ENCODE results near the gene PRKCG. TPM values are rescaled to one million over a fixed set of nuclear protein-coding genes. Genes with fewer than 3 reads are reported as not detected.

PRKCG gene
- total RNA-seq, 1 donor = under 0.01 TPM

DNA sequence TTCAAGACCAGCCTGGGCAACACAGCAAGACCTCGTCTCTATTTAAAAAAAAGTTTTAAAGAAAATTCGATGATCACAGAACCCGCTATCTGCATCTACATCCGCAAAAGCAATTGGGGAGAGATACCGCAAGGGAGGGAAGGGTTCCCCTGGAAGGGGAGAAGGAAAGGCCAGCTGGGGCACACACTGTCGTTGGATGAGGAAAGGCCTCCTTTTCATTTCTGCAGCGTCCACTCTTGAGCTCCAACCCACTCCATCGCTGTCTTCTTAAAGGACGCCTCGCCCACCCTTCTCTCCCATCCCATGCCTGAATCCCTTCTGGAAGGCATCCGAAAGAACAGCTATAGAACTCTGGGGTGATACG is 3.2 kb upstream of the PRKCG start:
- H4K20me1 ChIP-seq (ENCODE audit: insufficient read depth, low read length) = peaks cover 11% of the 10 kb centered on the region
- peak overlapping the region; percentile 76 for H3K4me3 ChIP-seq (ENCODE audit: insufficient read depth, low read length)
- H3K27me3 ChIP-seq (ENCODE audit: insufficient read depth, low read length) = peaks cover 41% of the 10 kb centered on the region
- no peak overlapping the region for H3K27ac ChIP-seq (ENCODE audit: low read depth, low read length)
- TF ChIP-seq, protein P1, sequence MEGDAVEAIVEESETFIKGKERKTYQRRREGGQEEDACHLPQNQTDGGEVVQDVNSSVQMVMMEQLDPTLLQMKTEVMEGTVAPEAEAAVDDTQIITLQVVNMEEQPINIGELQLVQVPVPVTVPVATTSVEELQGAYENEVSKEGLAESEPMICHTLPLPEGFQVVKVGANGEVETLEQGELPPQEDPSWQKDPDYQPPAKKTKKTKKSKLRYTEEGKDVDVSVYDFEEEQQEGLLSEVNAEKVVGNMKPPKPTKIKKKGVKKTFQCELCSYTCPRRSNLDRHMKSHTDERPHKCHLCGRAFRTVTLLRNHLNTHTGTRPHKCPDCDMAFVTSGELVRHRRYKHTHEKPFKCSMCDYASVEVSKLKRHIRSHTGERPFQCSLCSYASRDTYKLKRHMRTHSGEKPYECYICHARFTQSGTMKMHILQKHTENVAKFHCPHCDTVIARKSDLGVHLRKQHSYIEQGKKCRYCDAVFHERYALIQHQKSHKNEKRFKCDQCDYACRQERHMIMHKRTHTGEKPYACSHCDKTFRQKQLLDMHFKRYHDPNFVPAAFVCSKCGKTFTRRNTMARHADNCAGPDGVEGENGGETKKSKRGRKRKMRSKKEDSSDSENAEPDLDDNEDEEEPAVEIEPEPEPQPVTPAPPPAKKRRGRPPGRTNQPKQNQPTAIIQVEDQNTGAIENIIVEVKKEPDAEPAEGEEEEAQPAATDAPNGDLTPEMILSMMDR (IDR thresholded peaks at IDR 0.05; ENCODE audit: extremely low read depth, low read depth, low read length) = no peak
- H3K4me2 ChIP-seq (ENCODE audit: insufficient read depth, low read length) = peak overlapping the region; percentile 86
- peaks cover 3% of the 10 kb centered on the region for H3K79me2 ChIP-seq (ENCODE audit: insufficient read depth, low read length)
- peaks cover 16% of the 10 kb centered on the region for H3K4me1 ChIP-seq (ENCODE audit: insufficient read depth, low read length)
- no peaks in the 10 kb centered on the region for H3K9me3 ChIP-seq (ENCODE audit: low read depth, low read length)
- H3K36me3 ChIP-seq (ENCODE audit: insufficient read depth, low read length) = peaks cover 27% of the 10 kb centered on the region
- peak; percentile 88 for DNase-seq (ENCODE audit: insufficient read length, low spot score, missing footprints)
- peak overlapping the region; percentile 87 for H2AFZ ChIP-seq (ENCODE audit: low read length)

DNA sequence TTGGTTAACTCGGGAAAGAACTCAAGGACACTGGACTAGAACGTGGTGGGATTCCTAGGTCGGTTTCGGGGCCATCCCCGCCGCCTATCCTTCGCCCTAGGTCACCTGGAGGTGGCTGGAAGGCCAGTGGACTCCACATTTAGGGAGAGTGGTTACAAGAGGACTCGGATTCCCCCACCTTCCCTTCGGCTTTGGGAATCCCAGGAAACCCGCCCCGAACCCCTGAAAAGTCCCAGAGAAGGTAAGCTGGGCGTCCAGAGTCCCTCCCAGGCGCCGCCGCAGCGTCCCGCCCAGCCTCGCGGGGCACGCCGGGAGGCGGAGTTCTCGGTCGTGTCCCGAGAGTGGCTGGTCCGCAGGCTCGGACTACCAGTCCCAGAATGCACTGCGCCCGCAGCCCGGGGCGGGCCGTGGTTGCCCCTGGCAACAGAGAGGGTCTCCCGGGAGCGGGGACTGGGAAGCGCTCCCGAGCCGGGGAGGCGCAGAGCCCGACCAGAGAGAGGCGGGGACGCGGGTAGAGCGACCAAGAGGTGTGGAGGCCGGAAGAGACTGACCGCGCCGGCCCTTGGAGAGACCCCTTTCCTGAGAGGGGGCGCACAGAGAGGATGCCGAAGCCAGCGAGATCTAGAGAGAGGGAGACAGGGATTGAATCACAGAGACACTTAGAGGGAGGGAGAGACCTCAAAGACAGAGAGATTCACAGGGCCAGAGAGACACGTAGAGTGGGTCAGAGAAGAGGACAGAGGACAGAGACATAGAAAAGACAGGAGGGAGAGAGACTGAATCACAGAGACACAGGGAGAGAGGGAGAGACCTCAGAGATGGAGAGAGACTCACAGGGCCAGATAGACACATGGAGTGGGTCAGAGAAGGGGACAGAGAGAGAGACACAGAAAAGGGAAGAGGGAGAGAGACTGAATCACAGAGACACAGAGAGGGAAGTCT is 2.6 kb upstream of the PRKCG start:
- no peaks in the 10 kb centered on the region for H3K79me2 ChIP-seq (ENCODE audit: insufficient read depth, low read length)
- H3K36me3 ChIP-seq (ENCODE audit: insufficient read depth, low read length) = peaks cover 20% of the 10 kb centered on the region
- DNase-seq (ENCODE audit: insufficient read length, low spot score, missing footprints) = peak; percentile 99
- H3K27me3 ChIP-seq (ENCODE audit: insufficient read depth, low read length) = peaks cover 47% of the 10 kb centered on the region
- peak overlapping the region; percentile 86 for H3K4me2 ChIP-seq (ENCODE audit: insufficient read depth, low read length)
- H2AFZ ChIP-seq (ENCODE audit: low read length) = peak overlapping the region; percentile 87
- H3K4me3 ChIP-seq (ENCODE audit: insufficient read depth, low read length) = peak overlapping the region; percentile 76
- TF ChIP-seq, protein P1 (IDR thresholded peaks at IDR 0.05; ENCODE audit: extremely low read depth, low read depth, low read length) = no peak
- H3K27ac ChIP-seq (ENCODE audit: low read depth, low read length) = no peak overlapping the region
- H3K4me1 ChIP-seq (ENCODE audit: insufficient read depth, low read length) = peaks cover 16% of the 10 kb centered on the region
- no peaks in the 10 kb centered on the region for H3K9me3 ChIP-seq (ENCODE audit: low read depth, low read length)
- peaks cover 4% of the 10 kb centered on the region for H4K20me1 ChIP-seq (ENCODE audit: insufficient read depth, low read length)

DNA sequence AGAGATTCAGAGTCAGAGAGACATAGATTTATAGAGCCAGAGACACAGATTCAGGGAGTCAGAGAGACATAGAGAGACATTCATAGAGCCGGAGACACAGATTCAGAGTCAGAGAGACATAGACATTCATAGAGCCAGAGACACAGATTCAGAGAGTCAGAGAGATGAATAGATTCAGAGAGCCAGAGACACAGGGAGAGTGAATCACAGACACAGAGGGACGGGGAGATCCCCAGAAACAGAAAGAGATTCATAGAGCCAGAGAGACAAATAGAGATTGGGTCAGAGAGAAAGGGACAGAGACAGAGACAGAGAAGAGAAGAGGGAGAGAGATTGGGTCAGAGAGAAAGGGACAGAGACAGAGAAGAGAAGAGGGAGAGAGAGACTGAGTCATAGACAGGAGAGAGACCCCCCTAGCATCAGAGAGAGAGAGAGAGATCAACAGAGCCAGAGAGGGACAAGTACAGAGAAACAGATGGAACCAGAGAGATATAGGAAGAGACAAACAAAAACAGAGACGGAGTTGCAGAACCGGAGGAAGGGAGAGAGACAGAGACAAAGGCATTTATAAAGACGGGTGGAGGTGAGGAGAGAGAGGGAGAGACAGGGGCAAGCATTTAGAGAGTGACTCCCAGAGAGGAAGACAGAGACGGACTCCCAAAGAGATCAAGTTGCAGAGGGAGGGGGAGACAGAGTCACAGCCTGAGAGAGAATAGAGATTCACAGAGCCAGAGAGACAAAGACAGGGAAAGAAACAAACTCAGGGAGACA is 1.1 kb upstream of the PRKCG start:
- DNase-seq (ENCODE audit: insufficient read length, low spot score, missing footprints) = peak; percentile 62
- Histone ChIP-seq H3K9me3 (ENCODE audit: low read depth, low read length) (no peaks in the 10 kb centered on the region), H3K36me3 (ENCODE audit: insufficient read depth, low read length) (peaks cover 7% of the 10 kb centered on the region), H3K27me3 (ENCODE audit: insufficient read depth, low read length) (peaks cover 58% of the 10 kb centered on the region), H3K4me1 (ENCODE audit: insufficient read depth, low read length) (peaks cover 16% of the 10 kb centered on the region), H3K4me3 (ENCODE audit: insufficient read depth, low read length) (peak overlapping the region; percentile 48), H3K27ac (ENCODE audit: low read depth, low read length) (no peak overlapping the region), H4K20me1 (ENCODE audit: insufficient read depth, low read length) (peaks cover under 1% of the 10 kb centered on the region), H3K4me2 (ENCODE audit: insufficient read depth, low read length) (peak overlapping the region; percentile 68), H3K79me2 (ENCODE audit: insufficient read depth, low read length) (no peaks in the 10 kb centered on the region), H2AFZ (ENCODE audit: low read length) (peak overlapping the region; percentile 23)
- TF ChIP-seq, protein P1 (IDR thresholded peaks at IDR 0.05; ENCODE audit: extremely low read depth, low read depth, low read length) = no peak

Measured in osteoblast (primary cell).